Stimulated activated naive CD8-positive, alpha-beta T cell treated with anti-CD3 and anti-CD28 coated beads, Interleukin-15, amount 100 ng/mL, for 72 hours (primary cell): ENCODE results near the gene MAOA.

ENCODE experiments used
- ATAC-seq: fragments of 150-1000 bp; cut with Tn5 transposase; 2 replicates; pipeline ENCODE4 v1.10.0; 2021; ENCODE audit warnings: mild to moderate bottlenecking, moderate library complexity
- DNase-seq, 2 donors: peaks; one replicate each; pipeline ENCODE4 v3.0.0; 2021 to 2022
- H3K27ac Mint-ChIP-seq, 2 donors: one replicate each; pipeline ENCODE4 v1.8.0; 2022; ENCODE audit warnings: mild to moderate bottlenecking in 2 of 2, mixed read lengths in 2 of 2, moderate library complexity in 2 of 2
- H3K27me3 Mint-ChIP-seq: one replicate; pipeline ENCODE4 v1.8.0; 2022; ENCODE audit warnings: mixed read lengths
- H3K4me1 Mint-ChIP-seq: one replicate; pipeline ENCODE4 v1.8.0; 2022; ENCODE audit warnings: mild to moderate bottlenecking, mixed read lengths
- H3K4me3 Mint-ChIP-seq, 2 donors: one replicate each; pipeline ENCODE4 v1.8.0; 2022; ENCODE audit warnings: mild to moderate bottlenecking in 2 of 2, mixed read lengths in 2 of 2, moderate library complexity in 1 of 2
- H3K9me3 Mint-ChIP-seq, 2 donors: one replicate each; pipeline ENCODE4 v1.8.0; 2022; ENCODE audit warnings: mixed read lengths in 2 of 2

The MAOA gene

GRCh38 chrX:43753637-43754036, 97.5 kb downstream of the MAOA start:
- H3K4me3 Mint-ChIP-seq = no peak overlapping the region
- H3K9me3 Mint-ChIP-seq = no peaks in the 10 kb centered on the region
- no peaks in the 10 kb centered on the region for H3K27me3 Mint-ChIP-seq
- ATAC-seq = no peak
- peaks cover 6% of the 10 kb centered on the region for H3K4me1 Mint-ChIP-seq
- no peak for DNase-seq
- H3K27ac Mint-ChIP-seq = no peak overlapping the region

GRCh38 chrX:43756076-43756475, 100.0 kb downstream of the MAOA start:
- Mint-ChIP-seq H3K27me3 (no peaks in the 10 kb centered on the region), H3K27ac (no peak overlapping the region), H3K4me1 (no peaks in the 10 kb centered on the region), H3K4me3 (no peak overlapping the region), H3K9me3 (no peaks in the 10 kb centered on the region)
- ATAC-seq (no peak), DNase-seq (no peak)

- ATAC-seq = no peak
- Mint-ChIP-seq H3K27me3 (no peaks in the 10 kb centered on the region), H3K4me1 (no peaks in the 10 kb centered on the region), H3K27ac (no peak overlapping the region), H3K9me3 (no peaks in the 10 kb centered on the region), H3K4me3 (no peak overlapping the region)
- no peak for DNase-seq
Observed at GRCh38 chrX:43758044-43758443, 101.9 kb downstream of the MAOA start.

GRCh38 chrX:43785930-43786591, 130.0 kb downstream of the MAOA start:
- no peak overlapping the region for H3K4me3 Mint-ChIP-seq
- no peaks in the 10 kb centered on the region for H3K4me1 Mint-ChIP-seq
- H3K27ac Mint-ChIP-seq = no peak overlapping the region
- no peak for ATAC-seq
- DNase-seq = no peak
- peaks cover 4 to 7% of the 10 kb centered on the region in 2 donors for H3K9me3 Mint-ChIP-seq
- H3K27me3 Mint-ChIP-seq = no peaks in the 10 kb centered on the region
